IMR-90 (cell line): ENCODE results near the gene ITPR2. TPM values are rescaled to one million over a fixed set of nuclear protein-coding genes. Genes with fewer than 3 reads are reported as not detected.

ENCODE experiments used
- ATAC-seq: fragments of 200-7000 bp; cut with Tn5 transposase; 2 replicates; pipeline ENCODE4 v1.9.1; 2020; ENCODE audit warnings: low read depth, mild to moderate bottlenecking, moderate library complexity
- BruUV-seq: library from RNA; stranded (reverse); fragments of 400-500 nt; replicated peaks from 2 replicates; lab custom pipeline; 2021; lab: Mats Ljungman, UMichigan
- CTCF ChIA-PET: fragments of 300-600 bp; formaldehyde crosslinking; extraction: SDS; loops from one replicate; lab custom pipeline; 2021; ENCODE audit warnings: antibody characterized with exemption; lab: Yijun Ruan, JAX
- POLR2A ChIA-PET: fragments of 300-600 bp; sonication (Branson Sonifier 250); formaldehyde crosslinking; loops from one replicate; lab custom pipeline; 2022; ENCODE audit warnings: antibody characterized with exemption; ENCODE audit not compliant: unreplicated experiment; lab: Charles Lee
- DNase-seq: peaks from one replicate; pipeline ENCODE4 v3.0.0; 2013
- H2AFZ ChIP-seq: replicated peaks from 2 replicates; pipeline ENCODE3; 2013; ENCODE audit warnings: low read length, mild to moderate bottlenecking; ENCODE audit not compliant: poor library complexity
- H2AK5ac ChIP-seq: 2 replicates; pipeline ENCODE4 v1.6.1; 2013; ENCODE audit warnings: low read depth, low read length, inconsistent platforms
- H2AK9ac ChIP-seq: replicated peaks from 2 replicates; pipeline ENCODE3; 2013; ENCODE audit warnings: mild to moderate bottlenecking, low read depth, low read length, moderate library complexity; ENCODE audit not compliant: poor library complexity
- H2BK120ac ChIP-seq: 2 replicates; pipeline ENCODE4 v1.6.1; 2013; ENCODE audit warnings: low read depth, low read length, inconsistent platforms
- H2BK15ac ChIP-seq: 3 replicates; pipeline ENCODE4 v1.6.1; 2013; ENCODE audit warnings: low read depth, low read length, inconsistent platforms
- H2BK20ac ChIP-seq: 2 replicates; pipeline ENCODE4 v1.6.1; 2013; ENCODE audit warnings: low read depth, mild to moderate bottlenecking, inconsistent platforms, low read length, moderate library complexity
- H2BK5ac ChIP-seq: 2 replicates; pipeline ENCODE4 v1.6.1; 2013; ENCODE audit warnings: mild to moderate bottlenecking, low read depth, low read length, inconsistent platforms; ENCODE audit not compliant: poor library complexity, severe bottlenecking
- H3K14ac ChIP-seq: replicated peaks from 2 replicates; pipeline ENCODE4 v1.6.1; 2013; ENCODE audit warnings: low read depth, low read length, inconsistent platforms
- H3K18ac ChIP-seq: 2 replicates; pipeline ENCODE4 v1.6.1; 2013; ENCODE audit warnings: low read depth, low read length, control low read depth
- H3K23ac ChIP-seq: 2 replicates; pipeline ENCODE4 v1.6.1; 2013; ENCODE audit warnings: low read depth, low read length, inconsistent platforms
- H3K27ac ChIP-seq: 2 replicates; pipeline ENCODE4 v1.5.1; 2013; ENCODE audit warnings: mild to moderate bottlenecking, control low read depth, low read length; ENCODE audit not compliant: insufficient read depth
- H3K27me3 ChIP-seq: 2 replicates; pipeline ENCODE4 v1.6.1; 2013; ENCODE audit warnings: low read length; ENCODE audit not compliant: control insufficient read depth, insufficient read depth
- H3K36me3 ChIP-seq: 2 replicates; pipeline ENCODE4 v1.6.1; 2013; ENCODE audit warnings: low read length, mixed read lengths; ENCODE audit not compliant: control insufficient read depth, insufficient read depth
- H3K4ac ChIP-seq: 2 replicates; pipeline ENCODE4 v1.6.1; 2013; ENCODE audit warnings: low read depth, low read length, inconsistent platforms
- H3K4me1 ChIP-seq: 2 replicates; pipeline ENCODE4 v1.6.1; 2013; ENCODE audit warnings: low read length, mixed read lengths; ENCODE audit not compliant: control insufficient read depth, insufficient read depth
- H3K4me2 ChIP-seq: 2 replicates; pipeline ENCODE4 v1.6.1; 2013; ENCODE audit warnings: low read depth, mild to moderate bottlenecking, control low read depth, low read length, moderate library complexity
- H3K4me3 ChIP-seq: 2 replicates; pipeline ENCODE4 v1.5.1; 2013; ENCODE audit warnings: low read depth, mild to moderate bottlenecking, control low read depth, low read length, moderate library complexity; ENCODE audit not compliant: insufficient read depth
- H3K56ac ChIP-seq: 2 replicates; pipeline ENCODE4 v1.6.1; 2013; ENCODE audit warnings: low read length, inconsistent platforms; ENCODE audit not compliant: insufficient read depth; ENCODE audit errors: extremely low read depth
- H3K79me1 ChIP-seq, 2 experiments: 2 replicates each; pipeline ENCODE4 v1.6.1; 2013; ENCODE audit warnings: low read length in 2 of 2, inconsistent platforms in 1 of 2, low read depth in 1 of 2
- H3K9ac ChIP-seq: 2 replicates; pipeline ENCODE4 v1.6.1; 2013; ENCODE audit warnings: low read depth, low read length, control low read depth
- H3K9me1 ChIP-seq: 2 replicates; pipeline ENCODE4 v1.6.1; 2013; ENCODE audit warnings: low read length, inconsistent platforms; ENCODE audit not compliant: insufficient read depth
- H3K9me3 ChIP-seq: 2 replicates; pipeline ENCODE4 v1.6.1; 2013; ENCODE audit warnings: low read length; ENCODE audit not compliant: control insufficient read depth, insufficient read depth
- H4K20me1 ChIP-seq: 2 replicates; pipeline ENCODE4 v1.6.1; 2013; ENCODE audit warnings: low read length, inconsistent platforms; ENCODE audit not compliant: insufficient read depth
- H4K5ac ChIP-seq: 2 replicates; pipeline ENCODE4 v1.6.1; 2013; ENCODE audit warnings: mild to moderate bottlenecking, low read depth, low read length, control low read depth
- H4K8ac ChIP-seq, 2 experiments: 2 replicates each; pipeline ENCODE4 v1.6.1; 2013; ENCODE audit warnings: low read depth in 2 of 2, low read length in 2 of 2, control low read depth in 1 of 2, inconsistent platforms in 1 of 2
- H4K91ac ChIP-seq: 2 replicates; pipeline ENCODE4 v1.6.1; 2013; ENCODE audit warnings: low read depth, low read length, inconsistent platforms; ENCODE audit not compliant: insufficient read depth
- BHLHE40 ChIP-seq: fragments of 150-350 bp; IDR thresholded peaks from 2 replicates; pipeline ENCODE4 v1.6.1; 2016; ENCODE audit warnings: mild to moderate bottlenecking, low read depth, low read length
- CHD1 ChIP-seq: IDR thresholded peaks from 2 replicates; pipeline ENCODE4 v1.6.1; 2012; ENCODE audit warnings: low read depth, low read length, improper control_type of control experiment
- CTCF ChIP-seq: conservative IDR thresholded peaks from 2 replicates; pipeline ENCODE4 v1.5.1; 2012; ENCODE audit warnings: mild to moderate bottlenecking, low read depth, low read length, improper control_type of control experiment
- MXI1 ChIP-seq: IDR thresholded peaks from 2 replicates; pipeline ENCODE4 v1.6.1; 2012; ENCODE audit warnings: low read depth, mild to moderate bottlenecking, low read length, moderate library complexity, borderline replicate concordance
- NFE2L2 ChIP-seq: fragments of 150-350 bp; IDR thresholded peaks from 2 replicates; pipeline ENCODE4 v1.6.1; 2016; ENCODE audit warnings: low read depth, mild to moderate bottlenecking, low read length
- POLR2A ChIP-seq: IDR thresholded peaks from 2 replicates; pipeline ENCODE4 v1.6.1; 2012; ENCODE audit warnings: mild to moderate bottlenecking, low read depth, low read length
- RCOR1 ChIP-seq: IDR thresholded peaks from 2 replicates; pipeline ENCODE4 v1.6.1; 2012; ENCODE audit warnings: mild to moderate bottlenecking, low read length, improper control_type of control experiment; ENCODE audit not compliant: insufficient replicate concordance
- RFX5 ChIP-seq: IDR thresholded peaks from 2 replicates; pipeline ENCODE4 v1.8.0; 2012; ENCODE audit warnings: low read depth, mild to moderate bottlenecking, low read length, moderate library complexity
- SMC3 ChIP-seq: fragments of 150-350 bp; IDR thresholded peaks from 2 replicates; pipeline ENCODE4 v1.6.1; 2016; ENCODE audit warnings: low read depth, mild to moderate bottlenecking, antibody characterized with exemption, low read length, moderate library complexity
- USF2 ChIP-seq: fragments of 150-350 bp; IDR thresholded peaks from 2 replicates; pipeline ENCODE4 v1.6.1; 2017; ENCODE audit warnings: mild to moderate bottlenecking, antibody characterized with exemption, low read length, low read depth
- WGBS, 2 experiments: methylation state at CpG; one replicate each; pipeline versions ENCODE4 v1.1.5 to v1.1.7; 2013; ENCODE audit warnings: missing lambda C conversion rate in 2 of 2; ENCODE audit not compliant: insufficient read length in 1 of 2; ENCODE audit errors: extremely low coverage in 2 of 2; 5-methylcytosine and 5-hydroxymethylcytosine counted together
- dilution Hi-C: fragments of 300-500 bp; cut with HindIII; formaldehyde crosslinking; loops from one replicate; pipeline ENCODE4 v1.14.3; 2018; ENCODE audit warnings: low sequenced_read_pairs; ENCODE audit not compliant: unreplicated experiment
- in situ Hi-C: fragments of 300-500 bp; cut with MboI; formaldehyde crosslinking; loops from 3 replicates; pipeline ENCODE4 v1.14.3; 2019; ENCODE audit warnings: low sequenced_read_pairs, inconsistent platforms, mixed read lengths
- intact Hi-C: fragments of 100-400 bp; cut with micrococcal nuclease; formaldehyde crosslinking; loops from 2 replicates; pipeline ENCODE4 v1.10.0; 2022
- polyA plus RNA-seq, 3 experiments: library from polyadenylated mRNA; depleted of rRNA; stranded (reverse); fragments of >200 nt; gene quantifications; 2 replicates each; pipeline ENCODE4 v1.2.3, GENCODE V29; 2012; ENCODE audit warnings: low replicate concordance in 1 of 3
- total RNA-seq: library from RNA; depleted of rRNA; stranded (reverse); fragments of >200 nt; gene quantifications from 2 replicates; pipeline ENCODE4 v1.2.3, GENCODE V29; 2012
- TF ChIP-seq, protein P1 (sequence below): fragments of 150-350 bp; IDR thresholded peaks from 2 replicates; pipeline ENCODE4 v1.6.1; 2016; ENCODE audit warnings: low read depth, mild to moderate bottlenecking, low read length, moderate library complexity, borderline replicate concordance

The ITPR2 gene
- total and polyA plus RNA-seq, 2 of the 4 experiments (the other 2 are of a cell fraction), result 1.2 to 9.0 TPM

DNA sequence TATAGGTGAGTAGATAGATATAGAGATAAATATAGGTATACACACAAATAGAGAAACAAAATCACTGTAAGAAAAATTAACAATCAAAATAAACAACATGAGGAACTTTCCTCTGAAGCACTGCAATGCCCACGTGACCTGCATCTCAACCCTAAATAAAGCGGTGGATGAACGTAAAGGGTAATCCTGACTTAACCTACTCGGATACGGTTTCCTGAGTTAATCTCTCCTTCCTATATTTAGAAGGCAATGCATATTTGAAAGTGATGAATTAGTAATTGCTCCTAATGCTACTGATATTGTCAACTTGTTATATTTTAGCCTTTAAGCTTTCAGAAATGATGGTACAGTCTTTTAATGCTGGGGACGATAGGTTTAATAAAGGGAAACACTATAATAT, 221.4 kb downstream of the ITPR2 start:
- Histone ChIP-seq H3K27ac (no peak overlapping the region), H3K9me1 (no peaks in the 10 kb centered on the region; the same call in 1 of the 2 replicates), H3K27me3 (no peaks in the 10 kb centered on the region), H3K23ac (no peak overlapping the region), H2AK5ac (no peak overlapping the region), H3K9me3 (no peaks in the 10 kb centered on the region), H3K4me1 (no peaks in the 10 kb centered on the region), H3K9ac (no peak overlapping the region), H4K8ac (no peak overlapping the region), H2BK5ac (no peak overlapping the region), H4K91ac (no peak overlapping the region), H2AFZ (no peak overlapping the region), H2AK9ac (no peak overlapping the region), H2BK120ac (no peak overlapping the region), H3K56ac (no peak overlapping the region), H2BK20ac (no peak overlapping the region), H4K20me1 (no peaks in the 10 kb centered on the region), H3K4me3 (no peak overlapping the region), H3K14ac (no peak overlapping the region), H3K4ac (no peak overlapping the region), H4K5ac (no peak overlapping the region), H2BK15ac (no peak overlapping the region), H3K36me3 (no peaks in the 10 kb centered on the region), H3K4me2 (no peak overlapping the region), H3K18ac (no peak overlapping the region), H3K79me1 (no peaks in the 10 kb centered on the region)
- no peak for DNase-seq
- CTCF ChIA-PET, result no interaction called here
- no peak for TF ChIP-seq CHD1
- TF ChIP-seq SMC3, result no peak
- TF ChIP-seq MXI1, result no peak
- no peak for TF ChIP-seq RCOR1
- TF ChIP-seq POLR2A, result no peak
- no peak for TF ChIP-seq CTCF
- TF ChIP-seq RFX5, result no peak
- no peak for TF ChIP-seq NFE2L2
- no peak for TF ChIP-seq BHLHE40
- no peak for TF ChIP-seq USF2
- TF ChIP-seq, protein P1, sequence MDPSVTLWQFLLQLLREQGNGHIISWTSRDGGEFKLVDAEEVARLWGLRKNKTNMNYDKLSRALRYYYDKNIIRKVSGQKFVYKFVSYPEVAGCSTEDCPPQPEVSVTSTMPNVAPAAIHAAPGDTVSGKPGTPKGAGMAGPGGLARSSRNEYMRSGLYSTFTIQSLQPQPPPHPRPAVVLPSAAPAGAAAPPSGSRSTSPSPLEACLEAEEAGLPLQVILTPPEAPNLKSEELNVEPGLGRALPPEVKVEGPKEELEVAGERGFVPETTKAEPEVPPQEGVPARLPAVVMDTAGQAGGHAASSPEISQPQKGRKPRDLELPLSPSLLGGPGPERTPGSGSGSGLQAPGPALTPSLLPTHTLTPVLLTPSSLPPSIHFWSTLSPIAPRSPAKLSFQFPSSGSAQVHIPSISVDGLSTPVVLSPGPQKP, result no peak
- intact Hi-C loops, result loop anchor here (5.0 kb wide), 2 partner anchors 84 to 179 kb away; no protein-coding TSS in a partner anchor
- BruUV-seq, result no TSS peak
- dilution Hi-C loops, result no loop called here
- in situ Hi-C loops, result no loop called here
- no CpG with 5 or more reads among the region's 6 CpGs for WGBS, 2 experiments
- POLR2A ChIA-PET, result no interaction called here
- ATAC-seq, result no peak
